ENCODE results near the gene CALHM3. TPM values are rescaled to one million over a fixed set of nuclear protein-coding genes. Genes with fewer than 3 reads are reported as not detected.

CALHM3 gene
- total RNA-seq, 1 experiment from 2014 or later: 0.47 TPM

DNA sequence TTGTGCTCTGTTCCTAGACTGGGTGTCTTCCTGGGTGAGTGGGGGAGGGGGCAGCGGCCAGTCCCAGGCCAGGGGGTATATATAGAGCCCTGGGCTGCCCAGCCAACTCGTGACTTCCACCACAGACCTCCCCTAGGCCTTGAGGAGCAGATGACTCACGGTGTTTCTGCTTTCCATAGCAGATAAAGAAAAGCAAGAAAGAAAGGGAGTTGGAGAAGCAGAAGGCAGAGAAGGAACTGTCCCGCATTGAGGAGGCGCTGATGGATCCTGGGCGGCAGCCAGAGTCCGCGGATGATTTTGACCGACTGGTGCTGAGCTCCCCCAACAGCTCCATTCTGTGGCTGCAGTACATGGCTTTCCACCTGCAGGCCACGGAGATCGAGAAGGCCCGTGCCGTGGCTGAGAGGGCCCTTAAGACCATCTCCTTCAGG lies 37.0 kb downstream of the CALHM3 start:
- no peak for DNase-seq (ENCODE audit: low read depth)
- in situ Hi-C loops (cut with HindIII; ENCODE audit: low pct_unique_long_range_greater_than_20kb, low sequenced_read_pairs): no loop called here

DNA sequence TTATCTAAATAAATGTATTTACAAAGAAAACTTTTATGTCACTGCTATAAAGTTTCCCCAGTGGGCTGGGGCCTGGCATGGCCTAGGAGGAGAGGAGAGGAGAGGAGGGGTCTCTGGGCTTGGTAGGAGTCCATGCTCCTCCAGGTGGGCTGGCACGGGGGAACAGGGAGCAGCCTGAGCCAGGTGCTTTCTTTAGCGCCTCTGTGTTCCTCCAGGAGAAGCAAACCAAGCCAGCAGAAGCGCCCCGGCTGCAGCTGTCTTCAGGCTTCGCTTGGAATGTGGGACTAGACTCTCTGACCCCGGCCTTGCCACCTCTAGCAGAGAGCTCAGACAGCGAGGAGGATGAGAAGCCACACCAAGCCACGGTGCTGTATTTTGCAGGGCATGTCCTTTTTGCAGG lies 37.4 kb downstream of the CALHM3 start:
- DNase-seq (ENCODE audit: low read depth): no peak
- in situ Hi-C loops (cut with HindIII; ENCODE audit: low pct_unique_long_range_greater_than_20kb, low sequenced_read_pairs): no loop called here

DNA sequence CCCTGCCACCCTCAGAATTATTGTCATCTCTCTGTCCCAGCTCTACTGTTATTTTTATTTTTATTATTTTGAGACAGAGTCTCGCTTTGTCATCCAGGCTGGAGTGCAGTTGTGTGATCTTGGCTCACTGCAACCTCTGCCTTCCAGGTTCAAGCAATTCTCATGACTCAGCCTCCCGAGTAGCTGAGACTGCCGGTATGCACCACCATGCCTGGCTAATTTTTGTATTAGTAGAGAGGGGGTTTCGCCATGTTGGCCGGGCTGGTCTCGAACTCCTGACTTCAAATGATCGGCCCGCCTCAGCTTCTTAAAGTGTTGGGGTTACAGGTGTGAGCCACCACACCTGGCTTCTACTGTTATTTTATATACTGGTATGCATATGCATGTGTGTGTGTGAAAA lies 37.8 kb downstream of the CALHM3 start:
- in situ Hi-C loops (cut with HindIII; ENCODE audit: low pct_unique_long_range_greater_than_20kb, low sequenced_read_pairs): no loop called here
- no peak for DNase-seq (ENCODE audit: low read depth)

DNA sequence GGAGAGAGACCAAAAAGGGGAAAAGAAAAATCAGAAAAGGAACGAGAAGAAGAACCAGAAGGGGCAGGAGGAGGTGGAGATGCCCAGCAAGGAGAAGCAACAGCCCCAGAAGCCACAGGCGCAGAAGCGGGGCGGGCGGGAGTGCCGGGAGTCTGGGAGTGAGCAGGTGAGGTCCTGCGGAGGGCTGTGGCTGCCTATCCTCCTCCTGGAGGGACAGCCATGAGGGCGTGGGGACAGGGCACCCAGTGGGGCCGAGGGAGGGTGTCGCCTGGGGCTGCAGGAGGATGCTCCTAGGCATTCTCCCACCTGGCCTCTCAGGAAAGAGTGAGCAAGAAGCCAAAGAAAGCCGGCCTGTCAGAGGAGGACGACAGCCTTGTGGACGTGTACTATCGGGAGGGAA lies 38.6 kb downstream of the CALHM3 start:
- no peak for DNase-seq (ENCODE audit: low read depth)
- in situ Hi-C loops (cut with HindIII; ENCODE audit: low pct_unique_long_range_greater_than_20kb, low sequenced_read_pairs): no loop called here

DNA sequence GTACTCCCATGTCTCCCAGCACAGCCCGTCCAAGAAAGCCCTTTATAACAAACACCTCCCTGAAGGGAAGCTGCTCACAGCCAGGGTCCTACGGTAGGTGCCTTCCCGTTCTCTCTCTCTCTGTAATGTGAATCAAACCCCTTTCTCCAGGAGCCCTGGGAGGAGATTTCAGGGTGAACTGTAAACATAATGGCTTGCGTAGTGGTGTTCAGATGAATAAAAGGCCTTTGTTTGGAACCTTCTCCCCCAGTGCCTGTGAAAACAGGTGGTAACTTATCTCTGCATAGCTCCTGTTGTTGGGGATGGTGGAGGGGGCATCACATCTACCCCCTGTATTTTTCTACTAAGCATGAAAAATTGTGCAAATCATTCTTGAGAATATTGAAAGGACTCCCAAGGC lies 39.3 kb downstream of the CALHM3 start:
- no peak for DNase-seq (ENCODE audit: low read depth)
- in situ Hi-C loops (cut with HindIII; ENCODE audit: low pct_unique_long_range_greater_than_20kb, low sequenced_read_pairs): no loop called here

DNA sequence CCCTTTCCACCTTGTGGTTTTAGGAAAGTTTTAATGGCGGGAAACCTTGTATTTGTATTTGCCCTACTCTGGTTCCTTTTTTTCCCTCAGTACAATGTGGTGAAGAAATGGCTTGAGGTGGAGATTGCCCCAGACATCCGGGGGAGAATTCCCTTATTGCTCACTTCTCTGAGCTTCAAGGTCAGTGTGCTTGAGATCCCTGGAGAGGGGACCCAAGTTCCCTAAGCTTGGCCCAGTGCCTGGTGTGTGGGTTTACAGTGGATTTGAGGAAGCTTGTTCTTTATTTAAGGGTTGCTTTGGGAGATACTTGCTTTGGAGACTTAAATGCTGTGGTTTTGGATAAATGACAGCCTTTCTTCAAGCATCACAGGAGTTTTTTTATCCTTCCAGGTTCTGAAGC lies 45.2 kb downstream of the CALHM3 start:
- in situ Hi-C loops (cut with HindIII; ENCODE audit: low pct_unique_long_range_greater_than_20kb, low sequenced_read_pairs): no loop called here
- no peak for DNase-seq (ENCODE audit: low read depth)

DNA sequence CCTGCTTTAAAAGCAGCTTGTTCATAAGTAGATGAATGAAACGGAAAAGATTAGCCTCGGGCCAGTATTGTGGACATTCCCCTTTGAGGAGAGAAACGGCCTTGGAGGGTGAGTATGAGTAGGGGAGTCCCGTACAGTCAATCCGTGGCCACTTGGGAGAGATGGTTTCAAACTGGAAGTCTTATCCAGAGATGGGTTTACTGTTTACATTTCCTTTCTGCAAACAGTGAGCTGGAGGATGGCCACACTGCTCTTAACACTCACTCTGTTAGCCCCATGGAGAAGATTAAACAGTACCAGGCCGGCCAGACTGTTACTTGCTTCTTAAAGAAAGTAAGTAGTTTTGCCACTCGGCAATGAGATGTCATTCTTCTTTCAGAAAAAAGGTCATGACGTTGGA lies 47.1 kb downstream of the CALHM3 start:
- in situ Hi-C loops (cut with HindIII; ENCODE audit: low pct_unique_long_range_greater_than_20kb, low sequenced_read_pairs): no loop called here
- no peak for DNase-seq (ENCODE audit: low read depth)

DNA sequence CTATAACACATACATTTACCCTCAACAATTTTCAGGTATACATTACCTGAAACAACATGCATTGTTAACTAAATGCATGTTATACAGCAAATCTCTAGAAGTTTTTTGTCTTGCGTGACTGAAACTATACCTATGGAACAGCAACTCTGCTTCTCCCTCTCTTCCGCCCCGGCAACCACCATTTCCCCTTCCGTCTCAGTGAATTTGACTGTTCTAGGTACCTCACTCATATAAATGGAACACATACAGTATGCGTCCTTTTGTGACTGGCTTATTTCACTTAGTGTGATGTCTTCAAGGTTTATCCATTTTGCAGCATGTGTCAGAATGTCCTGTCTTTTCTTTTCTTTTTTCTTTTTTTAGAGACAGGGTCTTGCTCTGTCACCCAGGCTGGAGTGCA lies 49.4 kb downstream of the CALHM3 start:
- in situ Hi-C loops (cut with HindIII; ENCODE audit: low pct_unique_long_range_greater_than_20kb, low sequenced_read_pairs): no loop called here
- no peak for DNase-seq (ENCODE audit: low read depth)

DNA sequence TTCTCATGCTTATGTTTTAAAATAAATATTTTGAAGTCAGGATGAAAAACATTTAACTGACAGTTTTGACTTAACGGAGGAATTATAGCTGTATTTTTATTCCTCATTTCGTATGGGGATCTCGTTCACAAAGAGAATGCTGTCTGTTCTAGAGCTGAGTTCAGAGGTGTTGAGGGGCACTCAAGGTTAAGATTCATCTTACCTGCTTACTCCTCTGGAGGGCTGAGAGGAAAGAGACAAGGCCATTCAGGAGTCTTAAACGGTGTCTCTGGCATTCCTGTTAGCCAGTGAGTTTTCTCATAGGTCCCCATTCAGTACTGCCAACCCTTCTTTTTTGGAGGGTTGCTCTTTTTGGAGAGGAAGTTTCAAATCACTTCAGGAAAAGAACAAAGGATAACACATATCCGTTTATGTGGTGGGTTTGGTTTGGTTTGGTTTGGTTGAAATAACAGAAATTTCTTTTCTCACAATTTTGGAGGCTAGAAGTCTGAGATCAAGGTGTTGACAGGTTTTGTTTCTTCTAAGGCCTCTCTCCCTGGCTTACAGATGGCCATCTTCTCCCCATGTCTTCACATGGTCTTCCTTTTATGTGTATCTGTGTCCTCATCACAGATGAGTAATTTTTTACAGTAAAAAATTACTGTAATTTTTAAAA lies 49.9 kb downstream of the CALHM3 start:
- in situ Hi-C loops (cut with HindIII; ENCODE audit: low pct_unique_long_range_greater_than_20kb, low sequenced_read_pairs): no loop called here
- no peak for DNase-seq (ENCODE audit: low read depth)

DNA sequence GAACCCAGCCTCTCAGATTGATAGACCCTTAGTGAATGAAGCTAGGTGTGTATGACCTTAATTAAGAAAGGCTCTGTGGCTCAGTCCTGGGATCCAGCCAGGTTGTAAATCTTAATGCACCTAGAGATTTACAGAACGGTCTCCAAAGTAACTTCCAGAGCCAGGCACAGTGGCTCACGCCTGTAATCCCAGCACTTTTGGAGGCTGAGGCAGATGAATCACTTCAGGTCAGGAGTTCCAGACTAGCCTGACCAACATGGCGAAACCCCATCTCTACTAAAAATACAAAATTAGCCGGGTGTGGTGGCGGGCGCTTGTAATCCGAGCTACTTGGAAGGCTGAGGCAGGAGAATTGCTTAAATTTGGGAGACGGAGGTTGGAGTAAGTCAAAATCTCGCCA lies 51.2 kb downstream of the CALHM3 start:
- in situ Hi-C loops (cut with HindIII; ENCODE audit: low pct_unique_long_range_greater_than_20kb, low sequenced_read_pairs): no loop called here
- no peak for DNase-seq (ENCODE audit: low read depth)

DNA sequence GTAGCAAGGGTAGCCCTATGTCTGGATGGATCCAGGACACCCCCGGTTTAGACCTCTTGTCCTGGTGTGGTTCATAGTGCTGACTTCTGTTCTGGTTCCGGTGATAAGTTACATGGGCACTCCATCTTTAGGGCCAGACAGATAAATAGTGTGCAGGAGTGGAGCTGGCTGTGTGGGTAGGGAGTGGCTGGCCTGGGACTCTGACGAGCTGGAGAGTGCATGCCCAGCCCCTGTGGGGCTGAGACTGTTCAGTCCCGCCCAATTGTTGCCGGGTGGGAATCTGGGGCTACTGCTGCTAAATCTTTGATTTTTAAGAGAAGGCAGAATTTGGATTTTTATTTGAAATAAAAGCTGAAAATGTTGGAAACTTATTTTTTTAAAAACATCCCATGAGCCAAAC lies 55.3 kb downstream of the CALHM3 start:
- in situ Hi-C loops (cut with HindIII; ENCODE audit: low pct_unique_long_range_greater_than_20kb, low sequenced_read_pairs): no loop called here
- no peak for DNase-seq (ENCODE audit: low read depth)

Other genes with a start within 250 kb of the CALHM3 start
- not detected in 2 replicates for gene RPEL1, start 233.4 kb downstream of the CALHM3 start, total RNA-seq (2014; rRNA removed; shearing (Covaris generic); ENCODE audit: low replicate concordance)
- not detected in 2 replicates for gene INA, start 202.1 kb downstream of the CALHM3 start, total RNA-seq (2014; rRNA removed; shearing (Covaris generic); ENCODE audit: low replicate concordance)
- 11.2 and 13.8 TPM in 2 replicates for gene PCGF6, start 128.1 kb downstream of the CALHM3 start, total RNA-seq (2014; rRNA removed; shearing (Covaris generic); ENCODE audit: low replicate concordance)
- 2.3 and 3.6 TPM in 2 replicates for gene TAF5, start 111.3 kb downstream of the CALHM3 start, total RNA-seq (2014; rRNA removed; shearing (Covaris generic); ENCODE audit: low replicate concordance)
- gene ATP5MK, start 82.8 kb downstream of the CALHM3 start, total RNA-seq (2014; rRNA removed; shearing (Covaris generic); ENCODE audit: low replicate concordance): 242 and 351 TPM in 2 replicates
- gene PDCD11, start 82.6 kb downstream of the CALHM3 start, total RNA-seq (2014; rRNA removed; shearing (Covaris generic); ENCODE audit: low replicate concordance): 17.3 and 33.0 TPM in 2 replicates
- gene CALHM2, start 26.9 kb downstream of the CALHM3 start, total RNA-seq (2014; rRNA removed; shearing (Covaris generic); ENCODE audit: low replicate concordance): 0.55 and 2.9 TPM in 2 replicates
- not detected in 2 replicates for gene CALHM1, start 20.3 kb downstream of the CALHM3 start, total RNA-seq (2014; rRNA removed; shearing (Covaris generic); ENCODE audit: low replicate concordance)
- not detected in 2 replicates for gene NEURL1, start 14.5 kb upstream of the CALHM3 start, total RNA-seq (2014; rRNA removed; shearing (Covaris generic); ENCODE audit: low replicate concordance)